GM23338 (cell line): ENCODE measurements around the gene ARHGEF25. TPM values are rescaled to one million over a fixed set of nuclear protein-coding genes. Genes with fewer than 3 reads are reported as not detected.

ENCODE experiments used
- ATAC-seq: fragments of 200-7000 bp; cut with Tn5 transposase; 3 replicates; pipeline ENCODE4 v1.9.1; 2020
- DNase-seq: peaks from one replicate; pipeline ENCODE4 v3.0.0-alpha.2; 2015; ENCODE audit warnings: low spot score
- H2AFZ ChIP-seq: fragments of 200-600 bp; sonication (generic); 2 replicates; pipeline ENCODE4 v1.8.0; 2016; ENCODE audit warnings: antibody characterized with exemption, mild to moderate bottlenecking, moderate library complexity
- H3F3A ChIP-seq: fragments of 200-600 bp; sonication (generic); replicated peaks from 2 replicates; pipeline ENCODE4 v1.8.0; 2017; ENCODE audit warnings: antibody characterized with exemption, mixed run types, low read depth
- H3K27ac ChIP-seq: fragments of 200-600 bp; sonication (generic); 2 replicates; pipeline ENCODE4 v1.6.1; 2016; ENCODE audit warnings: low read depth
- H3K27me3 ChIP-seq: fragments of 200-600 bp; sonication (generic); 2 replicates; pipeline ENCODE4 v1.8.0; 2016; ENCODE audit warnings: mild to moderate bottlenecking, mixed run types, moderate library complexity; ENCODE audit not compliant: insufficient read depth
- H3K36me3 ChIP-seq: fragments of 200-600 bp; sonication (generic); 2 replicates; pipeline ENCODE4 v1.8.0; 2016; ENCODE audit warnings: mild to moderate bottlenecking; ENCODE audit not compliant: insufficient read depth
- H3K4me1 ChIP-seq: fragments of 200-600 bp; sonication (generic); 2 replicates; pipeline ENCODE4 v1.8.0; 2016; ENCODE audit warnings: mild to moderate bottlenecking, moderate library complexity; ENCODE audit not compliant: insufficient read depth
- H3K4me2 ChIP-seq: fragments of 200-600 bp; sonication (generic); 2 replicates; pipeline ENCODE4 v1.7.1; 2017; ENCODE audit warnings: mixed run types
- H3K4me3 ChIP-seq: fragments of 200-600 bp; sonication (generic); 2 replicates; pipeline ENCODE4 v1.6.1; 2016; ENCODE audit warnings: mixed run types
- H3K79me2 ChIP-seq: fragments of 200-600 bp; sonication (generic); replicated peaks from 2 replicates; pipeline ENCODE4 v1.8.0; 2017; ENCODE audit warnings: mild to moderate bottlenecking; ENCODE audit not compliant: insufficient read depth
- H3K9me2 ChIP-seq: fragments of 200-600 bp; sonication (generic); 2 replicates; pipeline ENCODE4 v1.8.0; 2017; ENCODE audit not compliant: insufficient read depth
- H4K20me1 ChIP-seq: fragments of 200-600 bp; sonication (generic); replicated peaks from 2 replicates; pipeline ENCODE4 v1.8.0; 2017; ENCODE audit warnings: mild to moderate bottlenecking; ENCODE audit not compliant: insufficient read depth
- H3K27ac Mint-ChIP-seq: 2 replicates; pipeline ENCODE4 v1.8.0; 2020; ENCODE audit warnings: inconsistent platforms, mild to moderate bottlenecking, moderate library complexity, mixed read lengths
- H3K27me3 Mint-ChIP-seq: 3 replicates; pipeline ENCODE4 v1.8.0; 2022; ENCODE audit warnings: low read depth, mild to moderate bottlenecking, moderate library complexity, mixed read lengths, inconsistent platforms; ENCODE audit not compliant: insufficient read depth, poor library complexity
- H3K36me3 Mint-ChIP-seq: 3 replicates; pipeline ENCODE4 v1.8.0; 2021; ENCODE audit warnings: low read depth, mild to moderate bottlenecking, inconsistent platforms, moderate library complexity, mixed read lengths
- H3K4me1 Mint-ChIP-seq: 3 replicates; pipeline ENCODE4 v1.8.0; 2020; ENCODE audit warnings: mild to moderate bottlenecking, inconsistent platforms, mixed read lengths
- H3K4me3 Mint-ChIP-seq: 3 replicates; pipeline ENCODE4 v1.8.0; 2021; ENCODE audit warnings: moderate library complexity, mild to moderate bottlenecking, inconsistent platforms, mixed read lengths
- H3K9me3 Mint-ChIP-seq: 3 replicates; pipeline ENCODE4 v1.8.0; 2020; ENCODE audit warnings: moderate library complexity, mild to moderate bottlenecking, inconsistent platforms, mixed read lengths
- CTCF ChIP-seq, 2 experiments: fragments of 200-600 bp in 1 of 2; sonication (generic) in 1 of 2; conservative IDR thresholded peaks; 2 replicates each; pipeline versions ENCODE4 v1.5.1 to v1.6.1; 2016 to 2017; ENCODE audit warnings: antibody characterized with exemption in 2 of 2, low read depth in 2 of 2, mild to moderate bottlenecking in 2 of 2, moderate library complexity in 1 of 2
- ETS1 ChIP-seq: IDR thresholded peaks from 2 replicates; pipeline ENCODE4 v1.6.1; 2016; ENCODE audit warnings: antibody characterized with exemption
- EZH2 ChIP-seq: fragments of 200-600 bp; sonication (generic); IDR thresholded peaks from one replicate; pipeline ENCODE4 v1.8.0; 2017; ENCODE audit warnings: antibody characterized with exemption, mild to moderate bottlenecking, low read depth; ENCODE audit not compliant: unreplicated experiment
- EZH2phosphoT487 ChIP-seq: fragments of 200-600 bp; sonication (generic); IDR thresholded peaks from one replicate; pipeline ENCODE4 v1.8.1; 2018; ENCODE audit warnings: antibody characterized with exemption; ENCODE audit not compliant: unreplicated experiment
- JUNB ChIP-seq: IDR thresholded peaks from one replicate; pipeline ENCODE4 v1.6.1; 2016; ENCODE audit warnings: antibody characterized with exemption; ENCODE audit not compliant: unreplicated experiment
- POLR2AphosphoS5 ChIP-seq: IDR thresholded peaks from 2 replicates; pipeline ENCODE4 v1.6.1; 2016; ENCODE audit warnings: antibody characterized with exemption, low read depth
- REST ChIP-seq: IDR thresholded peaks from one replicate; pipeline ENCODE4 v1.6.1; 2018; ENCODE audit warnings: antibody characterized with exemption; ENCODE audit not compliant: unreplicated experiment
- ZNF331 ChIP-seq: fragments of 250-450 bp; sonication (Bioruptor Pico); IDR thresholded peaks from 2 replicates; pipeline ENCODE4 v1.5.0; 2020; ENCODE audit warnings: low read depth, mild to moderate bottlenecking, moderate library complexity
- ZNF462 ChIP-seq: fragments of 250-450 bp; sonication (Bioruptor Pico); IDR thresholded peaks from 2 replicates; pipeline ENCODE4 v1.5.0; 2020; ENCODE audit warnings: mild to moderate bottlenecking, moderate library complexity
- polyA plus RNA-seq: library from polyadenylated mRNA; unstranded; fragments of >200 nt; fragmentation: Nextera tagmentation; extraction: Ambion mirVana; gene quantifications from 2 replicates; pipeline ENCODE4 v1.2.1, GENCODE V29; 2016
- total RNA-seq: library from RNA; depleted of rRNA; stranded (reverse); fragments of >200 nt; shearing (Covaris generic); gene quantifications from 2 replicates; pipeline ENCODE4 v1.2.3, GENCODE V29; 2014

Gene ARHGEF25
- total and polyA plus RNA-seq, 2 experiments from 2014 or later, result 0.53 to 10.2 TPM

- H3K79me2 ChIP-seq, result no peaks in the 10 kb centered on the region
- no peaks in the 10 kb centered on the region for H3K9me2 ChIP-seq
- Mint-ChIP-seq H3K36me3 (peaks cover 3% of the 10 kb centered on the region; the same call in 1 of the 3 replicates), H3K4me1 (peaks cover 27% of the 10 kb centered on the region), H3K27me3 (peaks cover 100% of the 10 kb centered on the region), H3K4me3 (peak overlapping the region; percentile 71), H3K27ac (no peak overlapping the region), H3K9me3 (no peaks in the 10 kb centered on the region)
- TF ChIP-seq ZNF462 (CRISPR knock-in tag) (no peak), EZH2 (peak; percentile 51), ETS1 (no peak), ZNF331 (CRISPR knock-in tag) (no peak), EZH2phosphoT487 (no peak), REST (no peak), CTCF (conservative IDR thresholded peaks at IDR 0.05; ENCODE audit: low read depth in 2 of 2) (peak; percentile 66 to 79), JUNB (no peak), POLR2AphosphoS5 (no peak)
- peak overlapping the region; percentile 87 for H3K4me2 ChIP-seq
- peaks cover 8% of the 10 kb centered on the region for H4K20me1 ChIP-seq
- peaks cover 24% of the 10 kb centered on the region for H3K4me1 ChIP-seq
- peaks cover under 1% of the 10 kb centered on the region; the same call in 1 of the 2 replicates for H3K36me3 ChIP-seq
- H2AFZ ChIP-seq, result 0 out of 2 replicates have a peak overlapping the region, but pooled peaks have one; percentile 69
- DNase-seq (peak; percentile 77), ATAC-seq (peak; percentile 73)
- no peak overlapping the region for H3K27ac ChIP-seq
- peak overlapping the region; percentile 59 for H3K4me3 ChIP-seq
- H3K27me3 ChIP-seq, result peaks cover 100% of the 10 kb centered on the region
- H3F3A ChIP-seq, result 0 out of 2 replicates have a peak, but pooled peaks cover 13% of the 10 kb centered on the region
These were observed 10.5 kb downstream of the ARHGEF25 start for GRCh38 chr12:57621497-57622292.
